ENCODE results near the gene CTSC. TPM values are rescaled to one million over a fixed set of nuclear protein-coding genes. Genes with fewer than 3 reads are reported as not detected.
"Not testable (repeated sequence)": the region's sequence is repeated elsewhere in the genome, so short reads cannot be mapped to it uniquely, and the experiment has no call there.

The CTSC gene
- total and polyA plus RNA-seq, 9 of the 15 experiments (the other 6 are each of a cell fraction or from before 2014, with no cell fraction given), result 113 to 403 (median 187) TPM

DNA sequence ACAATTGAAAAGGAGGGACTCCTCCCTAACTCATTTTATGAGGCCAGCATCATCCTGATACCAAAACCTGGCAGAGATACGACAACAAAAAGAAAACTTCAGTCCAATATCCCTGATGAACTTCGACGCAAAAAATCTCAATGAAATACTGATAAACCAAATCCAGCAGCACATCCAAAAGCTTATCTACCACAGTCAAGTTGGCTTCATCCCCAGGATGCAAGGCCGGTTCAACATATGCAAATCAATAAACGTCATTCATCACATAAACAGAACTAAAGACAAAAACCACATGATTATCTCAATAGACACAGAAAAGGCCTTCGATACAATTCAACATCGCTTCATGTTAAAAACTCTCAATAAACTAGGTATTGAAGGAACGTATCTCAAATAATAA is 14.7 kb downstream of the CTSC start:
- not testable (repeated sequence) for H3K4me2 ChIP-seq (ENCODE audit: insufficient read depth, low read length); BruUV-seq (replicated peaks)

DNA sequence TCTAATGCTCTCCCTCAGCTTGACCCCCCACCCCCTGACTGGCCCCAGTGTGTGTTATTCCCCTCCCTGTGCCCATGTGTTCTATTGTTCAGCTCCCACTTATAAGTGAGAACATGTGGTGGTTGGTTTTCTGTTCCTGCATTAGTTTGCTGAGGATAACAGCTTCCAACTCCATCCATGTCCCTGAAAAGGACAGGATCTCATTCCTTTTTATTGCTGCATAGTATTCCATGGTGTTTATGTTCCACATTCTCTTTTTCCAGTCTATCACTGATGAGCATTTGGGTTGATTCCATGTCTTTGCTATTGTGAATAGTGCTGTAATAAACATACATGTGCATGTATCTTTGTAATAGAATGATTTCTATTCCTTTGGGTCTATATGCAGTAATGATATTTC is 16.1 kb downstream of the CTSC start:
- in situ Hi-C loops (cut with MboI); FAIRE-seq; H3K9me3 ChIP-seq (replicated peaks; ENCODE audit: control insufficient read depth, insufficient read depth, low read depth, low read length); ATAC-seq; DNase-seq (ENCODE audit: extremely low read depth in 1 of 4, low spot score in 3 of 4); H3K9me1 ChIP-seq (ENCODE audit: control insufficient read depth, insufficient read depth, low read length); H3K4me3 ChIP-seq; H3K4me2 ChIP-seq (ENCODE audit: insufficient read depth, low read length); H3K9ac ChIP-seq (ENCODE audit: insufficient read depth in 1 of 2, low read depth in 2 of 2, low read length in 2 of 2); intact Hi-C loops (cut with micrococcal nuclease); CTCF ChIA-PET (ENCODE audit: low intra/inter-chr PET ratio); POLR2A ChIA-PET; H3K27me3 ChIP-seq (ENCODE audit: control insufficient read depth in 2 of 2, insufficient read depth in 2 of 2, low read length in 2 of 2); H3K27ac ChIP-seq (ENCODE audit: extremely low read depth, low read depth, low read length); H4K20me1 ChIP-seq (replicated peaks; ENCODE audit: control insufficient read depth, insufficient read depth, low read length); BruUV-seq (replicated peaks); H2AFZ ChIP-seq (ENCODE audit: low read depth, low read length): not testable (repeated sequence)
- Histone ChIP-seq H3K79me2 (ENCODE audit: control insufficient read depth, insufficient read depth, low read length) (peaks cover 94% of the 10 kb centered on the region), H3K36me3 (ENCODE audit: control insufficient read depth, insufficient read depth, low read length) (peaks cover 78% of the 10 kb centered on the region), H3K4me1 (replicated peaks in 1 of 2; ENCODE audit: control insufficient read depth in 2 of 2, insufficient read depth in 2 of 2, low read length in 2 of 2) (peaks cover 0 to 12% of the 10 kb centered on the region in 2 experiments; a peak in 2 of 5 replicates)
- peak; percentile 77 for TF ChIP-seq ZNF146 (CRISPR knock-in tag; IDR thresholded peaks at IDR 0.05; ENCODE audit: unreplicated experiment)
- 0 out of 2 replicates have a peak, but pooled peaks have one; percentile 38 for TF ChIP-seq POLR2A (conservative IDR thresholded peaks at IDR 0.05)
- peak; percentile 14; the same call in 1 of the 2 replicates for TF ChIP-seq SUPT5H (IDR thresholded peaks at IDR 0.05)

More for the DNA sequence above, 14.7 kb downstream of the CTSC start:
- H2AFZ ChIP-seq (ENCODE audit: low read depth, low read length); H3K9ac ChIP-seq (ENCODE audit: insufficient read depth in 1 of 2, low read depth in 2 of 2, low read length in 2 of 2); DNase-seq (ENCODE audit: extremely low read depth in 1 of 4, low spot score in 3 of 4); intact Hi-C loops (cut with micrococcal nuclease); H4K20me1 ChIP-seq (replicated peaks; ENCODE audit: control insufficient read depth, insufficient read depth, low read length); in situ Hi-C loops (cut with MboI); FAIRE-seq; H3K27me3 ChIP-seq (ENCODE audit: control insufficient read depth in 2 of 2, insufficient read depth in 2 of 2, low read length in 2 of 2); H3K9me3 ChIP-seq (replicated peaks; ENCODE audit: control insufficient read depth, insufficient read depth, low read depth, low read length); H3K4me3 ChIP-seq; H3K27ac ChIP-seq (ENCODE audit: extremely low read depth, low read depth, low read length); ATAC-seq; CTCF ChIA-PET (ENCODE audit: low intra/inter-chr PET ratio); H3K9me1 ChIP-seq (ENCODE audit: control insufficient read depth, insufficient read depth, low read length): not testable (repeated sequence)
- peaks cover 0 to 16% of the 10 kb centered on the region in 2 experiments; a peak in 2 of 5 replicates for H3K4me1 ChIP-seq (replicated peaks in 1 of 2; ENCODE audit: control insufficient read depth in 2 of 2, insufficient read depth in 2 of 2, low read length in 2 of 2)
- TF ChIP-seq ZNF324 (CRISPR knock-in tag; IDR thresholded peaks at IDR 0.05), result 0 out of 2 replicates have a peak, but pooled peaks have one; percentile 17
- TF ChIP-seq KDM1A (IDR thresholded peaks at IDR 0.05), result 0 out of 4 replicates have a peak, but pooled peaks of 1 of the 2 experiments have one; percentile 17
- peak; percentile 24; the same call in 1 of the 2 replicates for TF ChIP-seq CBFA2T3 (IDR thresholded peaks at IDR 0.05)
- H3K79me2 ChIP-seq (ENCODE audit: control insufficient read depth, insufficient read depth, low read length), result peaks cover 97% of the 10 kb centered on the region
- POLR2A ChIA-PET, result interaction anchor here (1.0 kb wide), 1 partner anchor 162 kb away, joined by 5 read pairs; no protein-coding TSS in a partner anchor
- WGBS (ENCODE audit: insufficient coverage, low coverage, missing lambda C conversion rate), result 30% methylated on average over 7 of the region's 8 CpGs
- H3K36me3 ChIP-seq (ENCODE audit: control insufficient read depth, insufficient read depth, low read length), result peaks cover 82% of the 10 kb centered on the region

All from K562 (cell line).